ENCODE measurements around the gene PERP.

GRCh38 chr6:138107752-138108592 is 753 bp upstream of the PERP start:
- TF ChIP-seq, protein P1, sequence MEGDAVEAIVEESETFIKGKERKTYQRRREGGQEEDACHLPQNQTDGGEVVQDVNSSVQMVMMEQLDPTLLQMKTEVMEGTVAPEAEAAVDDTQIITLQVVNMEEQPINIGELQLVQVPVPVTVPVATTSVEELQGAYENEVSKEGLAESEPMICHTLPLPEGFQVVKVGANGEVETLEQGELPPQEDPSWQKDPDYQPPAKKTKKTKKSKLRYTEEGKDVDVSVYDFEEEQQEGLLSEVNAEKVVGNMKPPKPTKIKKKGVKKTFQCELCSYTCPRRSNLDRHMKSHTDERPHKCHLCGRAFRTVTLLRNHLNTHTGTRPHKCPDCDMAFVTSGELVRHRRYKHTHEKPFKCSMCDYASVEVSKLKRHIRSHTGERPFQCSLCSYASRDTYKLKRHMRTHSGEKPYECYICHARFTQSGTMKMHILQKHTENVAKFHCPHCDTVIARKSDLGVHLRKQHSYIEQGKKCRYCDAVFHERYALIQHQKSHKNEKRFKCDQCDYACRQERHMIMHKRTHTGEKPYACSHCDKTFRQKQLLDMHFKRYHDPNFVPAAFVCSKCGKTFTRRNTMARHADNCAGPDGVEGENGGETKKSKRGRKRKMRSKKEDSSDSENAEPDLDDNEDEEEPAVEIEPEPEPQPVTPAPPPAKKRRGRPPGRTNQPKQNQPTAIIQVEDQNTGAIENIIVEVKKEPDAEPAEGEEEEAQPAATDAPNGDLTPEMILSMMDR (IDR thresholded peaks at IDR 0.05): no peak; the same call in none of the 2 replicates
- no peak for TF ChIP-seq ZFX (IDR thresholded peaks at IDR 0.05; ENCODE audit: borderline replicate concordance)
